Stimulated activated CD4-positive, alpha-beta T cell treated with anti-CD3 and anti-CD28 coated beads, Interleukin-12 subunit alpha, Interleukin-12 subunit beta, amount 100 ng/mL, for 48 hours (primary cell): ENCODE data around the gene HOXD10.

Source experiments
- DNase-seq, 3 donors: peaks; one replicate each; pipeline ENCODE4 v3.0.0-alpha.2; 2020; ENCODE audit warnings: low read depth in 2 of 3, low spot score in 1 of 3

HOXD10 gene

DNA sequence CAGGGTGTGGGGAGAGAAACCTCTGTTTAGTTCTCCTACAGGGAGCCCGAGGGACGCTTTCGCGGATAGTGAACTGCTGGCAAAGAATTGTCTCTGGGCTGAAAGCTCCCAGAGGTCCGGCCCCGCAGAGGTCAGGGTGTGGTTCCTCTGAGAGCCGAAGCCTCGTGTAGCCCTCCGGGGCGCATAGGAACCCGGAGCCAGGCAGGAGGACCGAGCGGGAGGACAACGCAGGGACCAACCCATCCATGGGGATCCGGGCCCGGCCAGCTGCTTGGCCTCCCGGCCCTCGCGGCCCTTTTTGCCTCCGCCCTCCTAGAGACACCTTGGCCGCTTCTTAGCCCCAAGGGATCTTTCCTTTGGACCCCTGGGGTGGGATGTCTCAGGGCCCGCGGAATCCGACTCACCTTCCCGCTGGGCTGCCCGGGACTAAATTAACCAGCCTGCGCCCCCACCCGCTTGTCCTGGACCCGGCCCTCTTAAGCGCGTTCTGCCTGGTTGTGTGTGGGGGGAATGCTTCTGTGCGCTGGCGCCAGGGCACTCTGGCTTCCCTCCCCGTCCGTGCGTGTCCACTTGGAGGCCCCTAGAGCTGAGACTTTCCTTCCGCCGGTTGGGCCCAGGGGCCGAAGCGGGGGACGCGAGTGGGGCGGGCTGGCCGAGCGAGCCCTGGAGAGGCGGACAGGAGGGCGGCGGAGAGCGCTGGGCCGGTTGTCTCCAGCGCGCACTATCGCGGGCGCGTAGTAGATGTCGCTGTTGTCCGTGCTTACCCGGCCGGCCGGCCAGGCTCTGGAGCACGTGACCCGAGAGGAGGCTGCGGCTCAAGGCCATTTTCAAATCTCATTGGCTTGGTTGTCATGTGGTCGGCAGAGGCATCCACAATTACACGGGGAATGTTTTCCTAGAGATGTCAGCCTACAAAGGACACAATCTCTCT lies at the start of gene HOXD10:
HOXD10 (plus strand) TSS at position 896 of the 931 bp plus-strand sequence. CDS start 56 bp downstream, outside the sequence.
- no peak for DNase-seq

DNA sequence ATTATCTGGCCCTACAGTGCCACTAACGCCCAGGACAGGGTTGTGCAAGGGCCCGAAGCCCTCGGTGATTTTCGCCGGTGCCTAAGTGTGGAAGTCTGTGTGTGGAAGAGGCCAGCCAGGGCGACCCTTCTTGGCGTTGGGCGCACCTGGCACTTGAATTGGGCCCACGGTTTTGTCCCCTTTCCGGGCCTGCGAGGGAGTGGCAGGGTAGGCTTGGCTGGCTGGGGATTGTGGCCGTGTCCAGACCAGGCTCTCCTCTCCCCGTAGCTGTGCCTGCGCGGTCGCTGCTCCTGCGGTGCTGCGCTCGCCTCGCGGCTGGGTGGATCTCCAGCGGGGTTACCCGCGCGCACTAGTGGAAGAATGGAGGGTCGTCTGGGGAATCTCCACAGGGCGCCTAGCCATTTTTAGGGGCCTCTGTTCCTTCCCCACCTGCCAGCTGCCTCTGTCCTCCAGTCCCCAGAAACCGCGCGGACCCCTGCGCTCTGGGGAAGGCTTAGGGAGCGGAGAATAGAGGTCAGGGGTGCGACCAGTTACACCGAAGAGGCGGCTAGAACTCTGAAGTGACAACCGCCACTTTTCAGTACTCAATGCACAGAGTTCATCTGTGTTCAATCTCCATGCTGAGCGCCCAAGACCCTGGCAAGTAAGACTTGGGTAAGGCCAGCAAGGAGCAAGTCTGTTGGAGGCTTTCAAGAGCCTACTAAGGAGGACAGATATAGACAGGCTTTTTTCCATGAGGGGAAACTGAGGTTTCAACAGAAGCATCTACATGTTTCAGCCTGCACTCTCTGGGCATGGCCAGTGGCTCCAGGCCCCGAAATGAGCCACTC lies 48.8 kb upstream of the HOXD10 start:
- no peak for DNase-seq

DNA sequence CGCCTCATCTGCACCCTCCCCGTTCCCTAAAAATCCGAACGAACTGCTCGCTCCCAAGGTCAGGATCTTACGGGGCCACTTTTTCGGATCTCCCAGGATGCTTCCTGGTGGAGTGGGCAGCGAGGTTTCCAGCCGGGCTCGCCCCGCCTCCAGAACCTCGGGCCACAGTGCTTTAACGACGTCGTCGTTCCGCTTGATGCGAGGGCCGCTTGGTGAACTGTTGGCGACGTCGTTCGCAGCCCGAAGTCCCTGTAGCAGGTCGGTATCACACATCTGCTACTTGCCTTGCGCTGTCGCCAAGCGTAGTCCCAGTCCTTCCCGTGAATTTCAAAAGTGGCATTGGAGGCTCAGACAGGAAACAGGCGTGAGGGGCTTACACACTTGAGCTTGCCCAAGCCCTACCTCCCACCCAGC lies 48.2 kb upstream of the HOXD10 start:
- DNase-seq, result no peak

DNA sequence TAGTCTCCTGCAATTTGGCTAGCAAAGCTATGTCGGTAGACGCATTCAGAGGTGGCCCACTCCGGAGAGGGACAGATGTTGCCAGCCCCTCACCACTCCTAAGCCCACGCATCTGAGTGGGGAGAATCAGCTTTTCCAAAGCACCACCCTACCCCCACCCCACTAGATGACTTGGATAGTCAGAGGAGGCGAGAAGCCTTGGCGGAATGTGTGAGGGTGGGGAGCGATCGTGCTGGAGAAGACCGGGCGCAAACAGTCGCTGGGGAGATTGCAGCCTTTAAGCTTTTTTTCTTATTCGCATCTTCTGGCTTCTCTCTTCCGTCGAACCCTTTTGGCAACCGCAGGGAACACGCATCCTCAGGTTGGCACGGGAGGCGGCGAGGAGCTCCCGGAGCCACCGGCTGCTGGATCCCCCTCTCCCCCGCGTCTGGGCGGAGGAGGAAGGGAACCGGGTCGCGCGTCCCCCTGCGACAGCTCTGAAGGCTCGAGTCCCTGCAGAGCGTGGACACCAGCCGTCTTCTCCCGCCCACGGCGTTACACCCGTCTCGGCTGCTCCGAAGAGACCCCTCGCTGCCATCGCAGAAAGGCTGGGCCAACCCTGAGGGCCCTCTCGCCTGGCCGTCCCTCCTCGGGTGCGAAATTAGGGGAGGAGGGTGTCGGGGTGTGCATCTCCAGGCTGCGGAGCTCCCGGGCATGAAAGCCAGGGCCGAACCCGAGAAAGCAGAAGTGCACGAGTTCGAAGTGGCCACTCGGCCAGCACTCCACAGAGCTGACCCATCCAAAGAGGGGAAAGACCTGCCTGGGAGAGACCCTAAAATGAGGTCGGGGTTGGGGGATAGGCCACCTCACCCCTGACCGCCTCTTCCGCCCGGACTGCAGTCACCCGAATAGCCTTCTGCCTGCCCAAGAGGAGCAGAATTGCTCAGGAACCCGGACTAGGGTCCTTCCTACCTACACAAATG lies 45.0 kb upstream of the HOXD10 start:
- no peak for DNase-seq

DNA sequence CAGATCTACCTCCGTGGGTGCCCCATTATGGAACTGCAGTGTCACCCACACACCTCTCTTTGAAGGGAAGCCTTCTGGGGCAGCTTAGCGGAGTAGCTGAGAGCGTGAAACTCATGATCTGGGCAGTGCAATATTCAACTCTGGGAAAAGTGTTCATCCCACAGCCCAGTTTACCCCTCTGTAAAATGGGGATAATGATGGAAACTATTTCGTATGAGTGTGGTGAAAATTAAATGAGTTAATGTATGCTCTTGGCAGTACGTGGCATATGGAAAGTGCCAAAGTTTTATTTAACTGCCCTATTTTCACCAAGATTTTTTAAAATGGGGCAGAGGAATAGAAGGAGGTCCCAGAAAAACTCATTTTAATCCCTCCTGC lies 44.3 kb upstream of the HOXD10 start:
- DNase-seq, result no peak

DNA sequence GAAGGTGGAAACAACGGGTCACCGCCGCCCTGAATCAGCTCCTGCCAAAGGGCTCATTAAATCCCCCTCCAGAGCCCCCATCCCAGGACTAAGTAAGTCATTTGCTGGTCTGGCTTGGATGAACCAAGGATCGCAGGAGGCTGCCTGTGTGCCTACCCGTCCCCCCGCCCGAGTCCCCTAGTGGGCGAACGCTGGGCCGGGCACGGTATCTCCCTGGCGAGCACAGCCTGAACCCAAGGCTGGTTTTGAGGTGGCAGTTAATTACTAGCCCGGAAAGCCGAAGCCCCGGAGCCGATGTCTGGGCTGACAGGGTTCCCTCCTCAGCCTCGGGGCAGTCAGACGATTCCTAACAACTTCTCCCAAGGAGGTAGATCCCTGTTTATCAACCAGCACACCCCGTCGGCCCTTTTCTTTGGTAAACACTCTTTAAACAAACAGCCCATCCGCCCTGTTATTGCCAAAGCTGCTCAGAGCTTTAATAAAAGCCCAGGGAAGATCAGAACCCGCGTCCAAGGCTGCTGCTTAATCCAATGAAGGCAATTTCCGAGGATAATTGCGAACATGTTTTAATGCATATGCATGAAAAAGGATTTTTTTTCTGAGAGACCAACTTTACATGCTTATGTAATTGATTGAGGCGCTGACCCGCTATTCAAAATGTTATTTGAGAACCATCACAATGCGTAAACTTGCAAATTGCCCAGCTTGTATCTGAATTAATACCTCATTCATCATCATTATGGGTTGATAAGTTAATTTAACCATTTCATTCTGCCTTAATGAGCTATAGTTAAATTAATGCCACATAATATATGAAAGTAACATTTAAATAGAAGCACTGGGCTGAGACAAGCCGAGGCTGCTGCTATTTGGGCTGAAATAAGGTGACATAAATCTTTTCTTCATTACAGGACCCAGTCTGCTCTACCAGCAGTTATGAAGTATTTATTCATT lies 43.4 kb upstream of the HOXD10 start:
- no peak for DNase-seq

DNA sequence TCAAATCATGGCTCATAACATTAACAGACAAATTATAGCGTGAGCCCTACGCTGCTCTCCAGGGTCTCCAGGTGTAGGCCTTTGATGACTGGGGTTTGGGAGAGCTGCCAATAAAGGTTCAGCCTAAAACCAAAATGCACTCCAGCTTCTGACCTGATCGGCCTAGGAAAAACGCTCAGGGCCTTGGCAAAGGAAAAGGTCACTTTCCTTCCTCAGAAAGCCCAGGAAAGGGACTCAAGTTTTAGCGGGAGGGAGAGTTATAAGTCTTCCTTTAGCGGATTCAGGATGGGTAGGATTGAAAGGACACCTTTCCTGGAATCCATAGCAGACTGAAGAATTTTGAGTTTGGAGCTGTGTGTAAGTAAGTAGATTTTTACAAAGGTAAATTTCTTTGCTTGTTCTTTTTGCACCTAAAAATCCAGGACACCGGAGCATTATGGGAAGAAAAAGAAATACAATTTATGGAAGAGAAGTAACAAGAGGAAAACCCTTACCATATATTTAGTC lies 41.6 kb upstream of the HOXD10 start:
- no peak for DNase-seq

DNA sequence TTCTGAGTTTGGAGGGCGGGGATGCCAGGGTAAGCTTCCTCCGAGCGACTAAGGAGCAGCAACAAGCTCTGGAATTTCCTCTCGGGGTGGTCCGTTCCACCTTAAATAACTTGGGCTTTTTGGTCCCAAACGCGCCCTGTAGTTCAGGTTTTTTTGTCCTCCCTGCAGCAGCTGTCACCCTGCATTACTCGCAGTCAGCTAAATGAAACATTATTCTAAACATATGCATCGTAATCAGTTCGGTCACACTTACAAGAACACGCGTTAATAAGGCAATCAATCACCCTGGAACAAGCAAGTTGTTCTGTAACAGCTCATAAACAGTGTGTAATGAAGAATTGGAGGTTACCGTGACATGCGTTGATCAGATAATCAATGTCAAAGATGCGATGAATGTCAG lies 41.1 kb upstream of the HOXD10 start:
- DNase-seq, result no peak

DNA sequence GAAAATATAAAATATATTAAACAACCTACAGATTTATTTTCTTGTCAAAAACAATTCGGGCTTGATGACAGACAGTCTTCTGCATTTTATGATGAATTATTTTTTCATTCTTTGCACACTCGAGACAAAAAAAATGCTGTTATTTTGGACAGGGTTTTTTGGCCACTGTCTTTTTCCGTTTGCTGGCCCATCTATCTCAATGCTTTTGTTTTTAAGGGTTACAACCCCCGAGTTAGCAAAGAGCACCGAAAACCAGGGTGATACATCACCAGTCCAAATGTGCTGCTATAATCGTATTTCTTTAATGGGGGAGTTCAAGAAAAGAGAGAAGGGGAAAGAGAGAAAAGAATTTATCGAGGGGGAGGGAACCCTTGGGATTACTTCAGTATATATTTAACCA lies 40.5 kb upstream of the HOXD10 start:
- no peak for DNase-seq

DNA sequence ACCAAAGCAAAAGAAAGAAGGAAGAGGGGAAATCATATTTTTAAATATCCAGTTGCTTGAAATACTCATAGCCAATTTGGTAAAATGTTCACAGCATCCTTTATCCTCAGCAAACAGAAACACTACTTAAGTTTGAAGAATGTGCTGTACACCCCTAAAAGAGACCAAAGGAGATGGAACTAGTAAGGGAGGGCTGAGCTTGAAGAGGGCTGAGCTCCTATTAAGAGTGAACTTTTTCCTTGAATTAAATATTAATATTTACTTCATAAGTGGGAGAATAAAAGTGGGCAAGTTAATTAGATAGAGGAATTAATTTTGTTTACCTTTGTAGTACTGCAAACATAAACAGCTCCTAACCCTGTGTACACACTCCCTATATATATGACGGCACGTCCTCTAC lies 39.8 kb upstream of the HOXD10 start:
- DNase-seq, result no peak

DNA sequence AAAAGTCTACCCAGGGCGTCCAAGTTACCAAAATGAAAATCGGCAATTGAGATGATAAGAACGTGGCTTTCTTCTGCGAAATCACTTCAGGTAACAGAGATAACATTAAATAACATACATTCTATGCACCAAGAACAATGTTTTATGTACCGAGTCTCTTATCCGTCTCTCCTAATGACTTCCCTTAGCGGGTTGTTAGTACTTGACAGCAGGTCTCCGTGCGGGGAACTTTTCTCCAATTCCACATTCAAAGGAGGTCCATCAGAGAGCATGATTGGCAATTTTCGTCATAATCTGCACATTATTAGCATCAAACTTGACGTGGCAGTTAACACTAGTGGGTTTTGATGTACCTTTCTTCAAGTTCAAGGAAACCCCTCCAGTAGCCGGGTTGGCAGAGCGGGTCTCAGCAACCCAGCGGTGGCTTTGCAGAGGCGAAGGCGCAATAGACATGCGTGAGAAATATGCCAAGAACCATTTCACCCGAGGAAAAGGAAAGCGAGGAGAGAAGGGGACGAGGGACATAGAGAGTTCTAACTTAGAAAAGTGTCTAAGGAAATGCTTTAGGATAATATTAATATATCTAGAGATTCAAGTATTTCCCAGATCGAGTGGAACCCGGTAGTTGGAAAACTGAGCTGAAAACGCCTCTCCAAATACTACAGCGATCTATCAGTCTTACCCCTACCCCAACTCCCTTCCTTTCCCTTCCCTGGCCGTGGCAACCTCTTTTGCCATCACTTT lies 37.9 kb upstream of the HOXD10 start:
- no peak for DNase-seq

DNA sequence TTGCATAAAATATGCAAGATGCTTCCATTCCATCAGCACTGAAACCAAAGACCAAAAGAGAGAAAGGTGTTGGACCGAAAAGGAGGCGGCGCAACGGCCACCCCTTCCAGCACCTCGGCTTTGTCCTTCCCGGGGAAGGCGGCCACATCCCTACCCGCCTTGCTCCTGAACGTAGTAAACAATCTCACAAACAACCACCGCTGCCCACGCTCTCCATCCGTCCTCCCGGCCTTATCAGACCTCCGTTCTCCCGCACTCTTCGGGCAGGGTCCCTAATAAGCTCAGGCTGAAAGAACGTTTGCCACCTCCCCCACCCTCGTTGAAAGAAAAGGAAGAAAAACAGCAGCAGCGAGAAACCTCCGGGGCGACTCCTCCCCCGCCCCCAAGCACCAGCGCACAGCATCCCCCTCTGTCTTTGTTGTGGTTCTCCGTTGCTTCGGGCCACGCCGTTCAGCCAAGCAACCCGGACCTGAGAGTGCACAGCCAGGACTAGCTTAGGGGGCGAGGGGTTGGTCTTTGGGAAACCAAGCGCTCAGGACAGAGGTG lies 37.2 kb upstream of the HOXD10 start:
- DNase-seq, result no peak

DNA sequence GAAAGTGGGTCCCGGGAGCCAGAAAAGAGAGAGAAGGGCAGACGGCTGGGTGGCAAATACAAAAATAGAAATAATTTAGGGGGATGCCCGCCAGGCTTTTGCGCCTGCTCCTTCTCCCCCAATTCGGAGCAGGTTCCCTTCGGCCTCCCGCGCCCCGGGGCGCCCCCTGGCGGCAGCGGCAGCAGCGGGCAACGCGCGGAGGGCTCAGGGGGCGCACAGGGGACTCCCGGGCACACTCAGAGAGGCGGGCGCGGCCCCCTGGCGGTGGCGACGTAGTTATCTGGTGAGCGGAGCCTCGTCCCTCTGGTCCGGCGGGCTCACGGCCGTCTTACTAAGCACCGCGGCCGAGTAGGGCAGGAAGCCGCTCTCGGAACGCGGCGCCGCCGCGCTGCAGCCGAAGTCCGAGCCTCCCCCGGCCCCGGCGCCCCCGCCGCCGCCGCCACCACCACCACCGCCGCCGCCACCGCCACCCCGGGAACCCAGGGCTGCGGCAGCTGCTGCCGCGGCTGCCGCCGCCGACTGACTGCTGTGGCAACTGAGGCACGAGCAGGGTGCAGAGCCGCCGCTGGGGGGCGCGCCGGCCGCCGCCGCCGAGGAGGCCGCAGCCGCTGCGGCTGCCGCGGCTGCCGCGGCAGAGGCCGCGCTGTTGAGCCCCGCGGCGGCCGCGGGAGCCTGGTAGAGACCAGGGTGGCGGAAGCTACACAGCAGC lies 36.6 kb upstream of the HOXD10 start:
- no peak for DNase-seq

DNA sequence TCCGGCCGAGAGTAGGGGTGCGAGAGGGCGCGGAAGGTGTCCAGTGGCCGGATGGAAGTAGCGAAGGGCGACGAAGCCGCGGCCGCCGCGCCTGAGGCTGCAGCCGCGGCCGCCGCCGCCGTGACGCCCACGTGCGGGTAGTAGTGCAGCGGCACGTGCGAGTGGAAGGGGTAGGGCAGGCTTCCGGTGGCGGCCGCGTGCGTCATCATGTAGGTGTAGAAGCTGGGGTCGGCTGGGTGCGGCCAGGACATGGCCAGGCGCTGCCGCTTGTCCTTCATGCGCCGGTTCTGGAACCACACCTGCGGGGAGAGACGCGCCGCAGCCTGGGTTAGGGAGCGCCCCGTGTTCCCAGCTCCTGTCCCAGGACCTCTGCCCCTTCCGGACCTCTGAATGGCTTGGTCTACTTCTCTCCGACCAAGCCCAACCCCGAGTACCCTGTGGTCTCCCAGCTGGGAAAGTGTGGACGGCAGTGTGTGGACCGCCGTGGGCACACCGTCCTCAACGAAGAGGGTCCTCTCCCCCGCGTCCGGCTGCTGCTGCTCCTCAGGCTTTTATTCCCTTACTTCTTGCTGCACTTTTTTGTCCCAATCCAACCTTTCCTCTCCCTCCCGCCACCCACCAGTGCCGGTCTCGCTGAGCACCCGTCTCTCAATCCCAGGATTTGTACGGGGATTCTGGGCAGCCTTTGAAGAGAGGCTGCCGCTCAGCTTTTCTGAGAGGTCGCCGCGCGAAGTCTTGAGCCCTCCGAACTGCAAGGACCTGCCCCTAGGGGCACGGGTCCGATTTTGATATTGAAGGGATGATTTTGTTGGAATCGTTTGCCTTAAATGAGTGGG lies 35.8 kb upstream of the HOXD10 start:
- DNase-seq, result no peak

DNA sequence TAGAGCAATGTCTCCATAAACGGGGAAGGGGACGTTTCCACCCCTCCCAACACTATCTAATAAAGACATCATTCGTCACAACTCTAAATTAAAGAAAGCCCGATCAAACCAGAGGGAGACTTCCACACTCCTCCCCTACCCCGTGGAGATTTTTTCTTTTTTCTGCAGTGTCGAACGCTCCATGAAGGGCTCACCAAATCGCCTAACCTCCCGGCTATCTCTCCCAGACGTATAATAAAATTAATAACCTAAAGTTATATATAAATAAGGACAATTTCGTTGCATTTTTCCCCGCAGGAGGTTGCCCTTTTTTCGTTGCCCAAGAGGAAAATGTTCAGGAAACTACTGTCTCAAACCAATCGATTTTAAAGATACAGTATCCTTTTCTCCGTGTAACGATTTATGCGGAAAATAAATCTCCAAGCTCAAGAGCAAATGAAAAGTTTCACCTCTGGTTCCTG lies 35.2 kb upstream of the HOXD10 start:
- DNase-seq, result no peak

DNA sequence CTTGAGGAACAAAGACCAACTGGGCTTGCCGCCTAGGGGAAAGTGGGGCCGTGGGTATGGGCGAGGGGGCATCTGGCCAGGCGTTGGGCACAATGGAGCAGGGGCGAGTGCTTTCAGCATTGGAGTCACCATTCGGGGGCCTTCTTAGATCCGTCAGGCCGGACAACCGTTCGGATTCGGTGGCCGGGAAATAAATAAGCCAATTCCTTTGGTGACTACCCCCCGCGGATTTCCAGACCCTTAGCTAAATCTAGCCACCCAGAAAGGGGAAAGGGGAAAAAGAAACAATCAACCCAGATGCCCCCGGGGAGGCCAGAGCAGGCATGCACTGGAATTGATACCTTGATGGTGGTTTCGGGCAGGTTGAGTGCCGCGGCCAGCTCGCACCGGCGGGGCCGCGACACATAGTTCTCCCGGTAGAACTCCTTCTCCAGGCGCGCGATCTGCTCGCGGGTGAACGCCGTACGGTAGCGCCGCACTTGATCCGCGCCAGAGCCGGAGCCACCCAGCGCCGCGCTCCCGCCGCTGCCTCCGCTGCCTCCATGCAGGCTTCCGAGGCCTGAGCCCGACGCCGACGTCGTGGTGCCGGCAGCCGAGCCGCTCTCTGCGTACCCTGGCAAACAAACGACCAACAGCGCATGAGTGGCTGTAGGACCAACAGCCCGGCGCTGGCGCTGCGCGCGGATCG lies 34.6 kb upstream of the HOXD10 start:
- DNase-seq, result no peak

DNA sequence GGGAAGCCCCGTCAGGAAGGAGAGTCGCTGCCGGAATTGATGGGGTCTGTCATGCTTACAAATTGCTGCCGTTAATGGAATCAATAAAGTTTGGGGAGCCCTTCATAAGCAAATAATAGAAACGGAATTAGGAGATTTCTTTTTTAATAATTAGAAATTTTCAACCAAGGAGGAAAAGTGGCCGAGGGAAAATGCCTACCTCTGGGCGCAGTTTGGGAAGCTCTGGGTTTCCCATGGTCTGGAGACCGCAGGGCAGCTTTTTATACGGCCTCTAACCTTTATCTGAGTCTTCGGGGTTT lies 34.1 kb upstream of the HOXD10 start:
- no peak for DNase-seq
